ENCODE data around the gene DAGLA. TPM values are rescaled to one million over a fixed set of nuclear protein-coding genes. Genes with fewer than 3 reads are reported as not detected.
A peak's percentile ranks its signal among the peaks of the same experiment; 100 is the strongest.

Gene DAGLA
- total RNA-seq, 1 experiment from 2014 or later = 4.5 TPM

DNA sequence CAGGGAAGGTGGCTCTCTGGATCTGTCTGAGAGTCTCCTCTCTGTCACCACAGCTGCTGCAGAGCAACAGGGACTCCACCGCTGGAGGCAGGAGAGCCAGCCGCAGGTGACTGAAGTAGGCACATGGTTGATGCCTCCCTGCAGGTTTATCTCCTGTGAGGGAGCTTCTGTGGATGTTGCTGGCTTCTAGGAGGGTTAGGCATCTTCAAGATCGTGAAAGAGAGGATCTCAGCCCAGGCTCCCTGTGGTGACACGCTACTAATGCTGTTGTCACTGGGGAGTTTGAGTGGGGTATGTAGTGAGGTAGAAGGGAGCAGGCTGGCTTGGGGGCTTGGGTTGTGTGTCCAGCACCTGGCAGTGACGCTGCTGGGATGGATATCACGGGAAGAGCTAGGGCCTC lies 34.1 kb downstream of the DAGLA start:
- no peaks in the 10 kb centered on the region for H3K79me2 ChIP-seq (ENCODE audit: insufficient read depth, low read length)
- H2AFZ ChIP-seq (ENCODE audit: low read length) = no peak overlapping the region
- H3K14ac ChIP-seq (ENCODE audit: insufficient read depth, low read length) = no peak overlapping the region
- H2BK20ac ChIP-seq (ENCODE audit: low read depth, low read length, poor library complexity, severe bottlenecking) = no peak overlapping the region
- Mint-ChIP-seq H3K4me3 (peak overlapping the region in 1 of 2 experiments; percentile 33; a peak in 1 of 5 replicates), H3K4me1 (peaks cover 56 to 68% of the 10 kb centered on the region in 2 experiments), H3K36me3 (ENCODE audit: insufficient read depth in 1 of 3, low read depth in 3 of 3) (no peaks in the 10 kb centered on the region), H3K27ac (peak overlapping the region in 1 of 3 experiments; percentile 77; a peak in 1 of 7 replicates), H3K9me3 (no peaks in the 10 kb centered on the region), H3K27me3 (ENCODE audit: low read depth) (no peaks in the 10 kb centered on the region)
- TF ChIP-seq, protein P1, sequence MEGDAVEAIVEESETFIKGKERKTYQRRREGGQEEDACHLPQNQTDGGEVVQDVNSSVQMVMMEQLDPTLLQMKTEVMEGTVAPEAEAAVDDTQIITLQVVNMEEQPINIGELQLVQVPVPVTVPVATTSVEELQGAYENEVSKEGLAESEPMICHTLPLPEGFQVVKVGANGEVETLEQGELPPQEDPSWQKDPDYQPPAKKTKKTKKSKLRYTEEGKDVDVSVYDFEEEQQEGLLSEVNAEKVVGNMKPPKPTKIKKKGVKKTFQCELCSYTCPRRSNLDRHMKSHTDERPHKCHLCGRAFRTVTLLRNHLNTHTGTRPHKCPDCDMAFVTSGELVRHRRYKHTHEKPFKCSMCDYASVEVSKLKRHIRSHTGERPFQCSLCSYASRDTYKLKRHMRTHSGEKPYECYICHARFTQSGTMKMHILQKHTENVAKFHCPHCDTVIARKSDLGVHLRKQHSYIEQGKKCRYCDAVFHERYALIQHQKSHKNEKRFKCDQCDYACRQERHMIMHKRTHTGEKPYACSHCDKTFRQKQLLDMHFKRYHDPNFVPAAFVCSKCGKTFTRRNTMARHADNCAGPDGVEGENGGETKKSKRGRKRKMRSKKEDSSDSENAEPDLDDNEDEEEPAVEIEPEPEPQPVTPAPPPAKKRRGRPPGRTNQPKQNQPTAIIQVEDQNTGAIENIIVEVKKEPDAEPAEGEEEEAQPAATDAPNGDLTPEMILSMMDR (conservative IDR thresholded peaks at IDR 0.05) = no peak
- H3K9me3 ChIP-seq (ENCODE audit: control insufficient read depth, low read depth, low read length) = no peaks in the 10 kb centered on the region
- no peak overlapping the region for H3K4me2 ChIP-seq (ENCODE audit: insufficient read depth, insufficient read length, low read length)
- H2AK5ac ChIP-seq (ENCODE audit: insufficient read length, low read length) = no peak overlapping the region
- no peak overlapping the region for H3T11ph ChIP-seq (ENCODE audit: low read length)
- no peak overlapping the region for H2BK12ac ChIP-seq (ENCODE audit: insufficient read length, low read depth, low read length)
- H3K18ac ChIP-seq (ENCODE audit: insufficient read length, low read depth, low read length) = no peak overlapping the region
- H2BK15ac ChIP-seq (ENCODE audit: low read depth, low read length) = no peak overlapping the region
- no CpG with 5 or more reads among the region's 6 CpGs for WGBS (ENCODE audit: extremely low coverage, insufficient read length, low lambda C conversion rate)
- no peak overlapping the region for H3K23ac ChIP-seq (ENCODE audit: insufficient read length, low read depth, low read length)
- no peak overlapping the region for H2BK5ac ChIP-seq (ENCODE audit: insufficient read length, low read length)
- peaks cover 5% of the 10 kb centered on the region; the same call in 1 of the 2 replicates for H3K4me1 ChIP-seq (ENCODE audit: insufficient read depth, low read length)
- DNase-seq = no peak
- H3K4ac ChIP-seq (ENCODE audit: low read depth, low read length) = no peak overlapping the region
- no peak overlapping the region for H4K8ac ChIP-seq (replicated peaks; ENCODE audit: insufficient read length, low read depth, low read length)
- H2BK120ac ChIP-seq (ENCODE audit: low read depth, low read length, poor library complexity, severe bottlenecking) = no peak overlapping the region
- H3K79me1 ChIP-seq (ENCODE audit: insufficient read depth, low read depth, low read length, poor library complexity, severe bottlenecking) = no peaks in the 10 kb centered on the region
- H4K5ac ChIP-seq (ENCODE audit: insufficient read length, low read depth, low read length) = no peak overlapping the region
- no peak overlapping the region for H3K27ac ChIP-seq (ENCODE audit: insufficient read length, low read depth, low read length)
- peaks cover 4% of the 10 kb centered on the region for H3K23me2 ChIP-seq (ENCODE audit: insufficient read length, low read depth, low read length, poor library complexity, severe bottlenecking)
- no peak overlapping the region for H3K9ac ChIP-seq (ENCODE audit: extremely low read depth, insufficient read length, low read length)
- no peaks in the 10 kb centered on the region for H4K20me1 ChIP-seq (ENCODE audit: control insufficient read depth, insufficient read depth, insufficient read length)
- H4K91ac ChIP-seq (ENCODE audit: insufficient read length, low read depth, low read length) = no peak overlapping the region
- H3K56ac ChIP-seq (ENCODE audit: insufficient read length, low read depth, low read length) = no peak overlapping the region
- H3K27me3 ChIP-seq (ENCODE audit: insufficient read depth, low read length) = no peaks in the 10 kb centered on the region

All from H9 (cell line).